ENCODE data around the gene HMGCL.
A peak's percentile ranks its signal among the peaks of the same experiment; 100 is the strongest.

Gene HMGCL

DNA sequence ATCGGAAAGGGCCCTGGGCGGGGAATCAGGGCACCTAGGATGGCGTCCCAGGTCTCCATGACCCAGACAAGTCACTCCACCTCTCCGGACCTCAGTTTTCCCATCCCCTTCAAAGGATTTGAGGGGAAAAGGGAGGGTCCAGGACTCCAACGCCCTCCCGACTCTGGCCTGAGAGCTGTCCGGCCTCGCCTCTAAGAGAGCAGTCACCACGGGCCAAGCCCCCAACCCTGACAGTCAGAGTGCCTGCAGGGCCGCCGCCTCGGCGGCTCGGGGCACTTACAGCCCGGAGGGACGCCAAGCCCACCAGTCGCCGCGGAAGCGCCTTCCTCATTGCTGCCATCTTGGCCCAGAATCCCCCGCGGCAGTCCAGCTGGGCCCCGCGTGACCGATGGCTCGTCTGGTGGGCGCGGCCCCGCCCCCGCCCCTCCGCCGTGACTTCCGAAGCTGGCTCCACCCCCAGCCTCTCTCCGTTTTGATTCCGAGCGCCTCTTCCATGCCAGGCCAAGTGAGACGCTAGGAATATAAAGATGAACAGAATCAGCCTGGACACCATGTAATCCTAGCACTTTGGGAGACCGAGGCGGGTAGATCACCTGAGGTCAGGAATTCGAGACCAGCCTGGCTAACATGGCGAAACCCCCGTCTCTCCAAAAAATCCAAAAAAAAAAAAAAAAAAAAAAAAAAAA, at the start of gene HMGCL:
Gene HMGCL (minus strand): TSS at position 354 of the 686 bp plus-strand sequence. CDS start 14 bp downstream, at position 340.
- ATAC-seq: peak; percentile 99
- TF ChIP-seq TSHZ2 (CRISPR knock-in tag; IDR thresholded peaks at IDR 0.05): peak; percentile 49; the same call in 1 of the 2 replicates
- no peak for TF ChIP-seq OSR1 (CRISPR knock-in tag; IDR thresholded peaks at IDR 0.05)
- peak; percentile 78; the same call in 1 of the 2 replicates for TF ChIP-seq ZNF565 (CRISPR knock-in tag; conservative IDR thresholded peaks at IDR 0.05; ENCODE audit: low read depth)
- TF ChIP-seq TCF4 (CRISPR knock-in tag; IDR thresholded peaks at IDR 0.05; ENCODE audit: borderline replicate concordance): peak; percentile 41; the same call in 1 of the 2 replicates
- TF ChIP-seq ZNF70 (CRISPR knock-in tag; IDR thresholded peaks at IDR 0.05): peak; percentile 27; the same call in 1 of the 2 replicates

DNA sequence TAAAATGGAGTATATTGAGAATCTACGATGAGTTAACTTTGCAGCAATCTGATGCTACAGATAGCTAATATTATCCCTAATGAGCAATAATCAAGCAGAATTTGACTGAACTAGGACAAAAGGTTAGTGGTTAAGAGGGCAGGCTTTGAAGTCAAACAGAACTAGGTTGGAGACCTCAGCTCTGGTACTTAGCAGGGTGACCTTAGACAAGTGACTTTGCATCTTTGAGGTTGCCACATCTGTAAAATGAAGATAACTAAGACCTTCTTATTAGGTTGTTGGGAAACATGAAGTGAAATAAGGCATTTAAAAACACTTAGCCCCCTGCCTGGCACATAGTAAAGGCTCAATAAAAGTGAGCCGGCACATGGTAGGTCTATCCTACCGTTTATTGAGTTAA, 47.2 kb upstream of the HMGCL start:
- TF ChIP-seq, protein P1, sequence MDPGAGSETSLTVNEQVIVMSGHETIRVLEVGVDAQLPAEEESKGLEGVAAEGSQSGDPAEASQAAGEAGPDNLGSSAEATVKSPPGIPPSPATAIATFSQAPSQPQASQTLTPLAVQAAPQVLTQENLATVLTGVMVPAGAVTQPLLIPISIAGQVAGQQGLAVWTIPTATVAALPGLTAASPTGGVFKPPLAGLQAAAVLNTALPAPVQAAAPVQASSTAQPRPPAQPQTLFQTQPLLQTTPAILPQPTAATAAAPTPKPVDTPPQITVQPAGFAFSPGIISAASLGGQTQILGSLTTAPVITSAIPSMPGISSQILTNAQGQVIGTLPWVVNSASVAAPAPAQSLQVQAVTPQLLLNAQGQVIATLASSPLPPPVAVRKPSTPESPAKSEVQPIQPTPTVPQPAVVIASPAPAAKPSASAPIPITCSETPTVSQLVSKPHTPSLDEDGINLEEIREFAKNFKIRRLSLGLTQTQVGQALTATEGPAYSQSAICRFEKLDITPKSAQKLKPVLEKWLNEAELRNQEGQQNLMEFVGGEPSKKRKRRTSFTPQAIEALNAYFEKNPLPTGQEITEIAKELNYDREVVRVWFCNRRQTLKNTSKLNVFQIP (CRISPR knock-in tag; IDR thresholded peaks at IDR 0.05; ENCODE audit: borderline replicate concordance, low read depth): no peak
- TF ChIP-seq ZFP3 (CRISPR knock-in tag; IDR thresholded peaks at IDR 0.05): no peak
- no peak for TF ChIP-seq TOX (CRISPR knock-in tag; IDR thresholded peaks at IDR 0.05; ENCODE audit: borderline replicate concordance)
- TF ChIP-seq TCF4 (CRISPR knock-in tag; IDR thresholded peaks at IDR 0.05; ENCODE audit: borderline replicate concordance): no peak
- TF ChIP-seq BACH2 (CRISPR knock-in tag; IDR thresholded peaks at IDR 0.05; ENCODE audit: borderline replicate concordance): no peak
- TF ChIP-seq GLIS3 (CRISPR knock-in tag; IDR thresholded peaks at IDR 0.05): no peak
- TF ChIP-seq ZNF8 (CRISPR knock-in tag; IDR thresholded peaks at IDR 0.05): no peak
- no peak for TF ChIP-seq PPARA (CRISPR knock-in tag; IDR thresholded peaks at IDR 0.05; ENCODE audit: borderline replicate concordance)
- no peak for TF ChIP-seq ZFP30 (CRISPR knock-in tag; IDR thresholded peaks at IDR 0.05)
- no peak for TF ChIP-seq ARNTL (CRISPR knock-in tag; IDR thresholded peaks at IDR 0.05; ENCODE audit: borderline replicate concordance, low read depth)
- TF ChIP-seq PATZ1 (CRISPR knock-in tag; IDR thresholded peaks at IDR 0.05; ENCODE audit: borderline replicate concordance): no peak
- TF ChIP-seq SNAI2 (CRISPR knock-in tag; IDR thresholded peaks at IDR 0.05): no peak
- no peak for TF ChIP-seq ESRRG (CRISPR knock-in tag; IDR thresholded peaks at IDR 0.05)
- no peak for TF ChIP-seq TSHZ2 (CRISPR knock-in tag; IDR thresholded peaks at IDR 0.05)
- TF ChIP-seq ISL1 (CRISPR knock-in tag; IDR thresholded peaks at IDR 0.05): no peak
- no peak for ATAC-seq

DNA sequence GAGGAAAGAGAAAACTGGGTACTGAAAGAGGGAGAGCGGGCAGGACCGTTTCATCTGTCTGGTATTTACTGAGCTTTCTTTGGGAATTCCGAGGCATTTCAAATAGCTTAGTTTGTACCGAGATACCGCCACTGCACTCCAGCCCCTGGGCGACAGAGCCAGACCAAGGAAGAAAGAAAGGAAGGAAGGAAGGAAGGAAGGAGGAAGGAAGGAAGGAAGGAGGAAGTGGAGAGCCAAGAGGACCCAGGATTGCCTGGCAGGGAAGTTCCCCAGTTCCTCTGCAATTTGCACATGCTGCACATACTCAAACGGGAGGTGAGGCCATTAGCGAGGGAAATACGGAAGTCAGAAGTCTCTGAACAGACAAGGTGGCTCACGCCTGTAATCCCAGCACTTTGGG, 43.8 kb upstream of the HMGCL start:
- no peak for ATAC-seq
- TF ChIP-seq TSHZ2 (CRISPR knock-in tag; IDR thresholded peaks at IDR 0.05): no peak
- no peak for TF ChIP-seq ESRRG (CRISPR knock-in tag; IDR thresholded peaks at IDR 0.05)
- no peak for TF ChIP-seq ZC3H10 (CRISPR knock-in tag; IDR thresholded peaks at IDR 0.05)
- no peak for TF ChIP-seq ZNF8 (CRISPR knock-in tag; IDR thresholded peaks at IDR 0.05)
- no peak for TF ChIP-seq TOX (CRISPR knock-in tag; IDR thresholded peaks at IDR 0.05; ENCODE audit: borderline replicate concordance)
- no peak for TF ChIP-seq RARB (CRISPR knock-in tag; IDR thresholded peaks at IDR 0.05)
- TF ChIP-seq GLIS3 (CRISPR knock-in tag; IDR thresholded peaks at IDR 0.05): no peak
- no peak for TF ChIP-seq CREB5 (CRISPR knock-in tag; IDR thresholded peaks at IDR 0.05; ENCODE audit: low read depth)
- TF ChIP-seq OSR1 (CRISPR knock-in tag; IDR thresholded peaks at IDR 0.05): no peak
- TF ChIP-seq ZNF70 (CRISPR knock-in tag; IDR thresholded peaks at IDR 0.05): no peak
